ENCODE measurements around the gene TBC1D2.
"Not testable (repeated sequence)": the region's sequence is repeated elsewhere in the genome, so short reads cannot be mapped to it uniquely, and the experiment has no call there.

Gene TBC1D2

GRCh38 chr9:98187926-98188325, 67.5 kb downstream of the TBC1D2 start:
- no peak for DNase-seq (ENCODE audit: low read depth in 3 of 3)

- DNase-seq (ENCODE audit: low read depth in 3 of 3), result no peak
Measured at GRCh38 chr9:98186236-98186635, 69.2 kb downstream of the TBC1D2 start.

GRCh38 chr9:98185611-98186171, 69.8 kb downstream of the TBC1D2 start:
- DNase-seq (ENCODE audit: low read depth in 3 of 3), result no peak

GRCh38 chr9:98185021-98185567, 70.4 kb downstream of the TBC1D2 start:
- no peak for DNase-seq (ENCODE audit: low read depth in 3 of 3)

GRCh38 chr9:98184326-98184725, 71.1 kb downstream of the TBC1D2 start:
- DNase-seq (ENCODE audit: low read depth in 3 of 3), result no peak

- DNase-seq (ENCODE audit: low read depth in 3 of 3), result no peak
Measured at GRCh38 chr9:98182889-98183599, 72.4 kb downstream of the TBC1D2 start.

- DNase-seq (ENCODE audit: low read depth in 3 of 3), result no peak
Measured at GRCh38 chr9:98182069-98182820, 73.2 kb downstream of the TBC1D2 start.

- no peak for DNase-seq (ENCODE audit: low read depth in 3 of 3)
Measured at GRCh38 chr9:98181746-98182068, 73.7 kb downstream of the TBC1D2 start.

GRCh38 chr9:98180996-98181395, 74.5 kb downstream of the TBC1D2 start:
- DNase-seq (ENCODE audit: low read depth in 3 of 3), result no peak

GRCh38 chr9:98178874-98179850, 76.3 kb downstream of the TBC1D2 start:
- DNase-seq (ENCODE audit: low read depth in 3 of 3), result no peak

GRCh38 chr9:98176391-98177259, 78.8 kb downstream of the TBC1D2 start:
- no peak for DNase-seq (ENCODE audit: low read depth in 3 of 3)

- DNase-seq (ENCODE audit: low read depth in 3 of 3), result no peak
Measured at GRCh38 chr9:98175762-98176161, 79.7 kb downstream of the TBC1D2 start.

- no peak for DNase-seq (ENCODE audit: low read depth in 3 of 3)
Measured at GRCh38 chr9:98175028-98175569, 80.3 kb downstream of the TBC1D2 start.

GRCh38 chr9:98174502-98174918, 80.9 kb downstream of the TBC1D2 start:
- not testable (repeated sequence) for DNase-seq (ENCODE audit: low read depth in 3 of 3)

GRCh38 chr9:98173181-98173580, 82.3 kb downstream of the TBC1D2 start:
- DNase-seq (ENCODE audit: low read depth in 3 of 3), result no peak

GRCh38 chr9:98172604-98173003, 82.8 kb downstream of the TBC1D2 start:
- DNase-seq (ENCODE audit: low read depth in 3 of 3), result no peak

- no peak for DNase-seq (ENCODE audit: low read depth in 3 of 3)
Measured at GRCh38 chr9:98171176-98171925, 84.1 kb downstream of the TBC1D2 start.

GRCh38 chr9:98168941-98169488, 86.4 kb downstream of the TBC1D2 start:
- DNase-seq (ENCODE audit: low read depth in 3 of 3), result peak in 1 of 3 experiments; percentile 3

GRCh38 chr9:98168153-98168780, 87.2 kb downstream of the TBC1D2 start:
- DNase-seq (ENCODE audit: low read depth in 3 of 3), result no peak

All from stimulated activated CD4-positive, alpha-beta T cell treated with anti-CD3 and anti-CD28 coated beads, TNF-alpha, amount 100 ng/mL, for 4 hours (primary cell).